Vagina (tissue), 2 donors: ENCODE results near the gene RYR2.

Experiments used
- POLR2A ChIP-seq, 2 donors: fragments of 450-650 bp; IDR thresholded peaks; one replicate each; pipeline ENCODE4 v1.6.1; 2017; ENCODE audit warnings: antibody characterized with exemption in 2 of 2, mild to moderate bottlenecking in 2 of 2, moderate library complexity in 2 of 2
- POLR2AphosphoS5 ChIP-seq, 2 donors: sonication (generic); formaldehyde crosslinking; IDR thresholded peaks; one replicate each; pipeline ENCODE4 v1.9.0; 2017; ENCODE audit warnings: antibody characterized with exemption in 2 of 2, mild to moderate bottlenecking in 2 of 2, low read depth in 1 of 2; ENCODE audit not compliant: insufficient read depth in 1 of 2
- TF ChIP-seq, protein P1 (sequence below), 3 experiments: fragments of 450-650 bp in 2 of 3; fragments of 200-600 bp in 1 of 3; sonication (generic) in 1 of 3; IDR thresholded peaks; one replicate each; pipeline ENCODE4 v1.5.1; 2017 to 2019; ENCODE audit warnings: antibody characterized with exemption in 3 of 3, mild to moderate bottlenecking in 2 of 3, moderate library complexity in 2 of 3

DNA sequence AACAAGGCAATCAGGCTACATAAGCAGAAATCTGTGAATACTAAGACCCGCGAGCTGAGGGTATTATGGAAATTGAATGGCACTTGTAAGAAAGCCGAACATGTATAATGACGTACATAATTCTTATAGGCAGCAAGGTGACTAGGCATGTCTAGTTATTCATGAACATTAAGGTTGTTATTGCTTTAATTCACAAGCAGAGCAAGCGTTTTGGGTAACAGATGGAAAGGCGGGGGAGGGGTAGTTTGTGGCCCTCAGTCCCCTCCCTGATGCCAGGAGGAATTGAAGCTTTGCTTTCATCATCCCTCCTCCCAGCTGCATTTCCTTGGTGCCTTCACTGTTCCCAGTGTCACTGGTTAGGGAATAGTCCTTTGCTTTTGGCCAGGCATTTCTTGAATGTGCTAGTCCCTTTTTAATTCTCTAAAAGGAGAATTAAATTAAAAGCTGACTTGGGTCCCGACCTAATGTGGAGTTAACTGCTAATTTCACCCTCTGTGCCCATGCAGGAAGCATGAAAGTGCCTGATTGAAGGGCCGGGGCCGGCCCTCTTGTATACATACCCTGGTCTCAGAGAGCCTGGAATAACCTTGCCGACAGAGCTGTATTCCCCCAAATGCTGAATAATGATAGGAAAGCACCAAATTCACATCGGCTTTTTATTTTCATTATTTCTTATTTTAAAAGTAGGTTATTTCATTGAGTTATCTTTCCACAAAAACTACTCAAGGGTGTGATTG, 42.5 kb downstream of the RYR2 start:
- TF ChIP-seq, protein P1, sequence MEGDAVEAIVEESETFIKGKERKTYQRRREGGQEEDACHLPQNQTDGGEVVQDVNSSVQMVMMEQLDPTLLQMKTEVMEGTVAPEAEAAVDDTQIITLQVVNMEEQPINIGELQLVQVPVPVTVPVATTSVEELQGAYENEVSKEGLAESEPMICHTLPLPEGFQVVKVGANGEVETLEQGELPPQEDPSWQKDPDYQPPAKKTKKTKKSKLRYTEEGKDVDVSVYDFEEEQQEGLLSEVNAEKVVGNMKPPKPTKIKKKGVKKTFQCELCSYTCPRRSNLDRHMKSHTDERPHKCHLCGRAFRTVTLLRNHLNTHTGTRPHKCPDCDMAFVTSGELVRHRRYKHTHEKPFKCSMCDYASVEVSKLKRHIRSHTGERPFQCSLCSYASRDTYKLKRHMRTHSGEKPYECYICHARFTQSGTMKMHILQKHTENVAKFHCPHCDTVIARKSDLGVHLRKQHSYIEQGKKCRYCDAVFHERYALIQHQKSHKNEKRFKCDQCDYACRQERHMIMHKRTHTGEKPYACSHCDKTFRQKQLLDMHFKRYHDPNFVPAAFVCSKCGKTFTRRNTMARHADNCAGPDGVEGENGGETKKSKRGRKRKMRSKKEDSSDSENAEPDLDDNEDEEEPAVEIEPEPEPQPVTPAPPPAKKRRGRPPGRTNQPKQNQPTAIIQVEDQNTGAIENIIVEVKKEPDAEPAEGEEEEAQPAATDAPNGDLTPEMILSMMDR (IDR thresholded peaks at IDR 0.05) = no peak
- no peak for TF ChIP-seq POLR2AphosphoS5 (IDR thresholded peaks at IDR 0.05; ENCODE audit: insufficient read depth in 1 of 2, low read depth in 1 of 2)
- TF ChIP-seq POLR2A (IDR thresholded peaks at IDR 0.05) = no peak
